GM12878 (cell line): ENCODE results near the gene TSHZ2. TPM values are rescaled to one million over a fixed set of nuclear protein-coding genes. Genes with fewer than 3 reads are reported as not detected.
"Not testable (repeated sequence)": the region's sequence is repeated elsewhere in the genome, so short reads cannot be mapped to it uniquely, and the experiment has no call there.

Source experiments
- ATAC-seq: fragments of 200-7000 bp; cut with Tn5 transposase; 3 replicates; pipeline ENCODE4 v1.9.1; 2020; ENCODE audit warnings: mild to moderate bottlenecking, moderate library complexity
- BruUV-seq: library from RNA; stranded (reverse); fragments of 400-500 nt; replicated peaks from 2 replicates; lab custom pipeline; 2021; lab: Mats Ljungman, UMichigan
- CTCF ChIA-PET: fragments of 300-600 bp; sonication (Branson Sonifier 250); formaldehyde crosslinking; extraction: SDS; loops from one replicate; lab custom pipeline; 2021; ENCODE audit warnings: inconsistent platforms; lab: Yijun Ruan, JAX
- POLR2A ChIA-PET: fragments of 350-600 bp; formaldehyde crosslinking; extraction: SDS; loops from one replicate; lab custom pipeline; 2021; ENCODE audit warnings: inconsistent platforms; lab: Charles Lee
- RAD21 ChIA-PET: fragments of 300-600 bp; sonication (Branson Sonifier 250); formaldehyde crosslinking; loops from one replicate; lab custom pipeline; 2023; ENCODE audit warnings: antibody characterized with exemption; ENCODE audit not compliant: unreplicated experiment; lab: Charles Lee
- SMC1A ChIA-PET: fragments of 300-600 bp; sonication (Branson Sonifier 250); formaldehyde crosslinking; loops from one replicate; lab custom pipeline; 2023; ENCODE audit not compliant: unreplicated experiment, uncharacterized antibody; lab: Charles Lee
- DNase-seq: peaks from one replicate; pipeline ENCODE4 v3.0.0-alpha.2; 2011; ENCODE audit warnings: low read depth, low spot score
- FAIRE-seq: peaks from 3 replicates; lab custom pipeline; 2011; peaks lifted over from hg19 to GRCh38; lab: Jason Lieb, UNC
- H2AFZ ChIP-seq: 2 replicates; pipeline ENCODE4 v1.6.0; 2011; ENCODE audit warnings: low read depth, low read length, control low read depth; ENCODE audit not compliant: control insufficient read depth
- H3K27ac ChIP-seq: 2 replicates; pipeline ENCODE4 v1.5.1; 2011; ENCODE audit warnings: control low read depth; ENCODE audit not compliant: control insufficient read depth, insufficient read depth
- H3K27me3 ChIP-seq, 2 experiments: replicated peaks in 1 of 2; 2 replicates each; pipeline versions ENCODE4 v1.6.0 to v1.6.1; 2011; ENCODE audit warnings: low read length in 1 of 2; ENCODE audit not compliant: control insufficient read depth in 2 of 2, insufficient read depth in 2 of 2
- H3K36me3 ChIP-seq, 2 experiments: 2 replicates each; pipeline ENCODE4 v1.5.1; 2011; ENCODE audit warnings: low read length in 1 of 2; ENCODE audit not compliant: control insufficient read depth in 2 of 2, insufficient read depth in 2 of 2
- H3K4me1 ChIP-seq: 2 replicates; pipeline ENCODE4 v1.6.1; 2011; ENCODE audit warnings: mild to moderate bottlenecking, low read length, moderate library complexity, mixed read lengths; ENCODE audit not compliant: control insufficient read depth, insufficient read depth
- H3K4me2 ChIP-seq: 2 replicates; pipeline ENCODE4 v1.6.0; 2011; ENCODE audit warnings: control low read depth; ENCODE audit not compliant: control insufficient read depth, insufficient read depth
- H3K4me3 ChIP-seq: fragments of 200-600 bp; sonication (generic); 2 replicates; pipeline ENCODE4 v1.5.1; 2016
- H3K79me2 ChIP-seq: 2 replicates; pipeline ENCODE4 v1.6.0; 2011; ENCODE audit warnings: low read length; ENCODE audit not compliant: control insufficient read depth, insufficient read depth
- H3K9ac ChIP-seq: 2 replicates; pipeline ENCODE4 v1.8.0; 2011; ENCODE audit warnings: low read length, control low read depth, mixed read lengths; ENCODE audit not compliant: control insufficient read depth, insufficient read depth
- H3K9me3 ChIP-seq: replicated peaks from 3 replicates; pipeline ENCODE4 v1.5.1; 2011; ENCODE audit warnings: mild to moderate bottlenecking, low read length; ENCODE audit not compliant: control insufficient read depth, insufficient read depth
- H4K20me1 ChIP-seq: 2 replicates; pipeline ENCODE4 v1.6.0; 2011; ENCODE audit not compliant: control insufficient read depth, insufficient read depth
- MAX ChIP-seq: IDR thresholded peaks from 2 replicates; pipeline ENCODE4 v1.6.1; 2012; ENCODE audit warnings: low read depth, low read length, improper control_type of control experiment
- NR2C1 ChIP-seq: fragments of 450-650 bp; IDR thresholded peaks from 2 replicates; pipeline ENCODE4 v1.6.1; 2017; ENCODE audit warnings: antibody characterized with exemption, mild to moderate bottlenecking, moderate library complexity
- SREBF2 ChIP-seq: IDR thresholded peaks from 2 replicates; pipeline ENCODE4 v1.6.1; 2012; ENCODE audit warnings: mild to moderate bottlenecking, low read length
- WGBS: methylation state at CpG from one replicate; pipeline ENCODE4 v1.1.6; 2016; ENCODE audit warnings: low lambda C conversion rate; ENCODE audit not compliant: insufficient replicate concordance, insufficient coverage; ENCODE audit errors: missing lambda C conversion rate; 5-methylcytosine and 5-hydroxymethylcytosine counted together
- in situ Hi-C: fragments of 300-500 bp; cut with MboI; formaldehyde crosslinking; loops from 9 replicates; pipeline ENCODE4 v1.14.3; 2018; ENCODE audit warnings: mixed read lengths
- intact Hi-C: fragments of 100-400 bp; cut with micrococcal nuclease; formaldehyde crosslinking; loops from one replicate; pipeline ENCODE4 v1.14.2; 2022; ENCODE audit not compliant: unreplicated experiment
- polyA plus RNA-seq, 11 experiments: library from polyadenylated mRNA; depleted of rRNA in 4 of 11; unstranded in 6 of 11; stranded (reverse) in 5 of 11; fragments of >200 nt; fragmentation: Nextera tagmentation in 4 of 11; fragmentation: Illumina TruSeq in 1 of 11; extraction: Ambion mirVana in 4 of 11; extraction: Trizol in 1 of 11; gene quantifications; 1 replicate in 1 of 11; 2 replicates in 10 of 11; pipeline versions ENCODE4 v1.2.1 to v1.2.3, GENCODE V29; 2011 to 2016; ENCODE audit warnings: inconsistent platforms in 2 of 11, missing spikeins in 2 of 11, low read depth in 1 of 11
- total RNA-seq, 4 experiments: library from RNA; depleted of rRNA in 3 of 4; stranded (reverse); fragments of >200 nt in 3 of 4; fragmentation: Illumina TruSeq in 1 of 4; extraction: Trizol in 1 of 4; gene quantifications; 2 replicates each; pipeline versions ENCODE4 v1.2.1 to v1.2.3, GENCODE V29; 2013 to 2021

The TSHZ2 gene
- total and polyA plus RNA-seq, 10 of the 15 experiments (the other 5 are each of a cell fraction or from before 2014, with no cell fraction given) = 0.01 to 0.86 (median 0.13) TPM; not detected in 2

DNA sequence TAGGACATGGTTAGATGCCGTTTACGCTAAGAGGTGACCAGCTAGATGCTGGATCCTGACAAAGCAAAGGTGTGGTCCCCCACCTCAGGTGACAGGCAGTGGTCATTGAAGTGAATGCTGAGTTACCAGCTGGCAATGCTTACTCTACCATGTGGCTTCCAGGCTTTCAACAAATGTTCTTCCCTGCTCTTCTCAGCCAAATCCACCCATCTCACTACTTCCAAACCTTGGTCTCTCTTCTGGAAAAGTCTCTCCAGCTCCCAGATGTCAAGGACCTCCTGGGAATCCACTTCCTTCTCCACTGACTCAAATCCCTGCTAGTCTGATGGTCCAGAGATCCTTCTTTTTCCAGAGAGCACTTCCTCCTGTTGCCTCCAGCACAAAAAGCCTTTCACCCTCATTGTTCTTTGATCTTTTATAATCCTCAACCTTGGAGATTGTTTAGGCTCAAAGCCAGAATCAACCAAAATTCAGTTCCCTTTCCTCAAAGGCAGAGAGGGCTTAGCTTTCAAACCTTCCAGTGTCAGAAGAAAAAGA is 393.4 kb downstream of the TSHZ2 start:
- ATAC-seq (no peak), FAIRE-seq (no peak), DNase-seq (no peak)
- Histone ChIP-seq H3K4me3 (no peak overlapping the region), H3K79me2 (no peaks in the 10 kb centered on the region), H3K9ac (no peak overlapping the region), H3K9me3 (no peaks in the 10 kb centered on the region), H3K27me3 (no peaks in the 10 kb centered on the region; a peak in 1 of 4 replicates), H3K4me1 (no peaks in the 10 kb centered on the region), H3K4me2 (no peak overlapping the region), H3K27ac (no peak overlapping the region), H2AFZ (no peak overlapping the region), H3K36me3 (no peaks in the 10 kb centered on the region), H4K20me1 (no peaks in the 10 kb centered on the region)
- ChIA-PET CTCF (no interaction called here), RAD21 (no interaction called here), POLR2A (no interaction called here), SMC1A (no interaction called here)
- 70% methylated on average over 2 of the region's 2 CpGs for WGBS
- in situ Hi-C loops (no loop called here), intact Hi-C loops (no loop called here)
- TF ChIP-seq MAX (no peak), NR2C1 (no peak), SREBF2 (no peak)
- BruUV-seq = no TSS peak

DNA sequence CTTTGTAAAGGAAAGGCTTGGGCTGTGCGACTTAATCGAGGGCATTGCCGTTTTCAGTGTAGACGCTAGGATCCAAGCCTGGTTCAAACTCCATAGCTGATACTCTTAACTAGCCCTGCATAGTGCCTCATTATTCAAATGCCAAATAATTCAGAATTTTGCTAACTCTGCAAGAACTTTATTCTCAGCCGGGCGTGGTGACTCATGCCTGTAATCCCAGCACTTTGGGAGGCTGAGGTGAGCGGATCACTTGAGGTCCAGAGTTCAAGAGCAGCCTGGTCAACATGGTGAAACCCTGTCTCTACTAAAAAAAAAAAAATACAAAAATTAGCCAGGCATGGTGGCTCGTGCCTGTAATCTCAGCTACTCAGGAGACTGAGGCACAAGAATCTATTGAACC is 394.8 kb downstream of the TSHZ2 start:
- H3K79me2 ChIP-seq, H3K4me1 ChIP-seq, POLR2A ChIA-PET, H2AFZ ChIP-seq, H3K27me3 ChIP-seq, DNase-seq, ATAC-seq, H3K4me2 ChIP-seq, H4K20me1 ChIP-seq, RAD21 ChIA-PET, BruUV-seq, intact Hi-C loops, CTCF ChIA-PET, in situ Hi-C loops, FAIRE-seq, H3K36me3 ChIP-seq, H3K4me3 ChIP-seq, SMC1A ChIA-PET, H3K27ac ChIP-seq, H3K9me3 ChIP-seq, H3K9ac ChIP-seq: not testable (repeated sequence)
- 43% methylated on average over 8 of the region's 8 CpGs for WGBS
